ENCODE data around the gene HOXD8.

HOXD8 gene

GRCh38 chr2:176117162-176117822, 12.2 kb upstream of the HOXD8 start:
- no peak for DNase-seq

GRCh38 chr2:176117823-176118371, 11.6 kb upstream of the HOXD8 start:
- DNase-seq: no peak

- DNase-seq: no peak
Observed at GRCh38 chr2:176118601-176119339, 10.7 kb upstream of the HOXD8 start.

GRCh38 chr2:176120364-176121189, 8.9 kb upstream of the HOXD8 start:
- no peak for DNase-seq

- no peak for DNase-seq
Observed at GRCh38 chr2:176121190-176122051, 8.1 kb upstream of the HOXD8 start.

GRCh38 chr2:176122052-176122682, 7.3 kb upstream of the HOXD8 start:
- no peak for DNase-seq

- no peak for DNase-seq
Observed at GRCh38 chr2:176122683-176123410, 6.7 kb upstream of the HOXD8 start, which contains the start of gene HOXD9. HOXD9 (plus strand) TSS chr2:176122719; CDS start chr2:176122769, 50 bp downstream.

- DNase-seq: no peak
Observed at GRCh38 chr2:176123411-176124109, 5.9 kb upstream of the HOXD8 start.

- no peak for DNase-seq
Observed at GRCh38 chr2:176124110-176124946, 5.2 kb upstream of the HOXD8 start.

- DNase-seq: no peak
Observed at GRCh38 chr2:176124947-176125771, 4.3 kb upstream of the HOXD8 start.

GRCh38 chr2:176125772-176126054, 3.8 kb upstream of the HOXD8 start:
- DNase-seq: no peak

GRCh38 chr2:176126929-176127773, 2.4 kb upstream of the HOXD8 start:
- DNase-seq: peak; percentile 14

GRCh38 chr2:176127774-176128072, 1.8 kb upstream of the HOXD8 start:
- DNase-seq: no peak

GRCh38 chr2:176128172-176128981, 1.1 kb upstream of the HOXD8 start:
- DNase-seq: no peak

GRCh38 chr2:176129813-176130146, 275 bp downstream of the HOXD8 start:
- no peak for DNase-seq

- DNase-seq: no peak
Observed at GRCh38 chr2:176130147-176130956, 847 bp downstream of the HOXD8 start.
